HG03280 (cell line): Measurements from ENCODE around the gene CSNK1A1.
"Not testable (repeated sequence)": the region's sequence is repeated elsewhere in the genome, so short reads cannot be mapped to it uniquely, and the experiment has no call there.

Experiments
- ATAC-seq: cut with Tn5 transposase; IDR thresholded peaks from one replicate; pipeline ENCODE4 v1.9.1; 2021; ENCODE audit warnings: mild to moderate bottlenecking, moderate library complexity; ENCODE audit not compliant: unreplicated experiment

Gene CSNK1A1

DNA sequence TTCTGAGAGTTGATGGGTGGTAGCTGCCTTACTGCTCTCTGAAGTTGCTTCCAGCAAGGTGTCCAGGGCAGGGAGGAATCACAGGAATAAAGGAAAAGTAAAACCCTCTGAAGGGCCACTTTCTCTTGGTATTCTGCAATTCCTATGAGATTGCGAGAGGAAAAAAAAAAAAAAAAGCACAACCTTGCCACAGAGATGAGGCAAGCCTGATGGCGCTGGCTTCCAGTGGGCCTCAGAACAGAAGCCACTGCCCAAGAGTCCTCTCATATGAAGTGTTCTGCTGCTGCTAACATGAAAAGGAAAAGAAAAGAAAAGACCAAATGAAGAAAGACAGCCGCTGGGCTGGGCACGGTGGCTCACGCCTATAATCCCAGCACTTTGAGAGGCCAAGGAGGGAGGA lies 91.3 kb downstream of the CSNK1A1 start:
- no peak for ATAC-seq

DNA sequence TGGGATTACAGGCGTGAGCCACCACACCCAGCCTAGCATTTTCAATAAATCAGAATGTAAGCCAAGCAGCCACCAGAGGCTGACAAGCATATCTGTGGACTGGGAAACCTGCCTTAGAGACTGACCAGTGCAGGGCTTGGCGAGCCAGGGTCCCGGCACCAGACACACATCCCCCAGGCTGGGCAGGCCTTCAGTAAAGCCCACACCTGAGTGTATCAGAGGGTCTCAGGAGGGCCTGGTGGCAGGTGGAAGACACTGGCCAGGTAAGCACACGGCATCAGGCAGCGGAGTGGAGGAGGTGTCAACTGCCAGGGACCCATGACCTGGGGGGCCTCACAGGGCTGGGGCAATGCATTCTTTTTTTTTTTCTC lies 93.9 kb downstream of the CSNK1A1 start:
- no peak for ATAC-seq

GRCh38 chr5:149456597-149457392 lies 94.4 kb downstream of the CSNK1A1 start:
- no peak for ATAC-seq

GRCh38 chr5:149455889-149456409 lies 95.3 kb downstream of the CSNK1A1 start:
- no peak for ATAC-seq

GRCh38 chr5:149453618-149454415 lies 97.4 kb downstream of the CSNK1A1 start:
- no peak for ATAC-seq

DNA sequence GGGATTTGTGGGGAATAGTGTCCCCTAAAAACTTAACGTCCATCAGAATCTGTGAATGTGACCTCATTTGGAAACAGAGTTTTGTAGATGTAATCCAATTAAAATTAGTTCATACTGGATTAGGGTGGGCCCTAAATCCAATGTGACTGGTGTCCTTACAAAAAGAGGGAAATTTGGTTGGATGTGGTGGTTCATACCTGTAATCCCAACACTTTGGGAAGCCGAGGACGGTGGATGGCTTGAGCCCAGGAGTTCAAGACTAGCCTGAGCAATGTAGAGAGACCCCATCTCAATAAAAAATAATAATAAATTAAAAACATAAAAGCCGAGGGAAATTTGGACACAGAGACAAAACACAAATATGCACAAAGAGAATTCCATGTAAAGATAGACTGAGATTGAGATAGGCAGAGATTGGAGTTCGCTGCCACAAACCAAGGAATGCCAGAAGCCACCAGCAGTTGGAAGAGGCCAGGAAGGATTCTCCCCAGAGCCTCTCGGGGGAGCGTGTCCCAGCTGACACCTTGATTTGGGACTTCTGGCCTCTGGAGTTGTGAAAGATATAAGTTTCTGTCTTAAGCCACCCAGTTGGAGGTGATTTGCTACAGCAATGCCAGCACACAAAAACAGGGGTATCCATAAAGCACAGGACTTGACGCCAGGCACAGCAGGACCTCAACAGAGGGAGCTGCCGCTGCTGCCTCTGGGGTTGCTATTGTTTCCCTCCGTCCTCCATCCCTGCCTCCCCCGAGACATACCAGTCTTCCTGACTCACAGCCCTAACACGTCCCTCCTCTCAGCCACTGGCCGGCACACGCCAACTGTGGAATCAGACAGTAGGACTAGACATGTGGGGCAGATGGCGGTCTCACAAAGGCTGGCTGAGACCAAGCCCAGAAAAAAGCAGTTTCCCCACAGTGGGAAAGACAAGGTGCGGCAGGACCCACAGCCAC lies 98.3 kb downstream of the CSNK1A1 start:
- ATAC-seq: no peak

- ATAC-seq: no peak
These were observed 99.1 kb downstream of the CSNK1A1 start for GRCh38 chr5:149452007-149452664.

- ATAC-seq: no peak
These were observed 101.0 kb downstream of the CSNK1A1 start for GRCh38 chr5:149450199-149450598.

- ATAC-seq: no peak
These were observed 102.2 kb downstream of the CSNK1A1 start for GRCh38 chr5:149448831-149449714.

DNA sequence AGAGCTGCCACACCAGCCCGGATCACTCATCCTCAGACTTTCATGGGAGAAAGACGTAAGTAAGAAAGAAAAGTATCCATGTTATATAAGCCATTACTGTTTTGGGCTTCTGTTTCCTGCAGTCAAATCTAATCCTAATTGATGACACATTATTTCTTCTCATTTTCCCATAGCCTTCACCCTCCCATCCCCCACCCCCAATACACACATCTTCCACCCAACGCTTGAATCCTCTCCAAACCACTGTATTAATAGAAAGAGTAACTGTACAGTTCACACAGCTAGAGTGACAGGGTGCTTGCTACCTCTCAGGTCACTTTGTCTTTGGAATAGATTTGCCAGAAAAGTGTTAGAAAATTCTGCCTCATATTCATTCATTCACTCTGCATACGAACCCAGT lies 102.8 kb downstream of the CSNK1A1 start:
- no peak for ATAC-seq

GRCh38 chr5:149447373-149448367 lies 103.6 kb downstream of the CSNK1A1 start:
- no peak for ATAC-seq

DNA sequence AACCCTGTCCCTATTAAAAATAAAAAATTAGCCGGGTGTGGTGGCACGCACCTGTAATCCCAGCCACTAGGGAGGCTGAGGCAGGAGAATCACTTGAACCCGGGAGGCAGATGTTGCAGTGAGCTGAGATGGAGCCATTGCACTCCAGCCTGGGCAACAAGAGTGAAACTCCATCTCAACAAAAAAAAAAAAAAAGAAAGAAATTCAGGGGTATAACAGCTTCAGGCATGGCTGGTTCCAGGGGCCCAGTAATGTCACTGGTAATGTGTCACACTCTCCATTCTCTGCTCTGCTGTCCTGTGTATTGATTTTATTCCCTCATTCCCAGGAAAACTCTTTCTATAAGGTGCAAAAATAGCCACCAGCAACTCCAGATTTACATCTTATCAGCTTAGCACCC lies 104.4 kb downstream of the CSNK1A1 start:
- ATAC-seq: not testable (repeated sequence)

- ATAC-seq: no peak
These were observed 105.4 kb downstream of the CSNK1A1 start for GRCh38 chr5:149445739-149446369.

DNA sequence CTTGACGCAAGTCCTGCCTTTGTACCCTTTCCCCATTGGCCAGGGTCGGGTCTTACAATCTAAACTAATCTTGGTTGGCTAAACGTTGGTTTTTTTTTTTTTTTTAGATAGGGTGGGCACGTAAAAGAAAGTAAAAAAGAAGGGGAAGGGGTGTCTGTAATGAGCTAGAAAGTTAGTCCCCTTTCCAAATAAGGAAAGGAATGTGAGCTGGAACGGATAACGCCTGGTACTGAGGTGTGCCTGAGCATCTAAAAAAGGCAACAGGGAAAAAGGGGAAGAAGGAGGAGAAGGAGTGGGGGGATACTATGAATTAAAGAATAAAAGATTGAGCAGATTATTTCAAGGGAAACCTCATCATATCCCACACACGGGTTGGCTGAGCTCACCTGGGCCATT lies 105.9 kb downstream of the CSNK1A1 start:
- ATAC-seq: no peak

DNA sequence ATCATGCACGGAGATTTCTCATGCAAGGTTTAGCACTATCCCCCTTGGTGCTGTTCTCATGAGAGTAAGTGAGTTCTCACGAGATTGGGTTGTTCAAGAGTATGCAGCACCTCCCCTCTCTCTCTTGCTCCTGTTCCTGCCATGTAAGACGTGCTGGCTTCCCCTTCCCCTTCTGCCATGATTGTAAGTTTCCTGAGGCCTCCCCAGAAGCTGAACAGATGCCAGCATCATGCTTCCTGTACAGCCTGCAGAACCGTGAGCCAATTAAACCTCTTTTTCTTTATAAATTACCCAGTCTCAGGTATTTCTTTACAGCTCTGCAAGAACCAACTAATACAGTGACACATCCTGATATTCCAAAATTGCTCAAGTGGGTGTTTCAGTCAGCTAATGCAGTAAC lies 106.8 kb downstream of the CSNK1A1 start:
- ATAC-seq: not testable (repeated sequence)

DNA sequence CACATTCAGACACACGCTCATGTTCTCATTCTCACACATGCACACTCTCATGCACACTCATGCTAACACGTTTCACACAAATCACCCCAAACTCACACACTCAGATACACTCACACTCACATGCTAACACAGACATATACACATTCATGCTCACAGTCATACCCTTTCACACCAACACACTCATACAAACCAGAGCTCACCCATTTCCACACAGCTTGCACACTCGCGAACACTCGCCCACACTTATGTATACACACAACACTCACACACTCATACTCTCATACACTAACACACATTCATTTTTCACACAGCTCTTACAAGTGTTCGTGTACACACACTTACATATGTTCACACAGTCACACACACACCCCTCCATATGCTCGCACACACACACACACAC lies 108.0 kb downstream of the CSNK1A1 start:
- no peak for ATAC-seq

DNA sequence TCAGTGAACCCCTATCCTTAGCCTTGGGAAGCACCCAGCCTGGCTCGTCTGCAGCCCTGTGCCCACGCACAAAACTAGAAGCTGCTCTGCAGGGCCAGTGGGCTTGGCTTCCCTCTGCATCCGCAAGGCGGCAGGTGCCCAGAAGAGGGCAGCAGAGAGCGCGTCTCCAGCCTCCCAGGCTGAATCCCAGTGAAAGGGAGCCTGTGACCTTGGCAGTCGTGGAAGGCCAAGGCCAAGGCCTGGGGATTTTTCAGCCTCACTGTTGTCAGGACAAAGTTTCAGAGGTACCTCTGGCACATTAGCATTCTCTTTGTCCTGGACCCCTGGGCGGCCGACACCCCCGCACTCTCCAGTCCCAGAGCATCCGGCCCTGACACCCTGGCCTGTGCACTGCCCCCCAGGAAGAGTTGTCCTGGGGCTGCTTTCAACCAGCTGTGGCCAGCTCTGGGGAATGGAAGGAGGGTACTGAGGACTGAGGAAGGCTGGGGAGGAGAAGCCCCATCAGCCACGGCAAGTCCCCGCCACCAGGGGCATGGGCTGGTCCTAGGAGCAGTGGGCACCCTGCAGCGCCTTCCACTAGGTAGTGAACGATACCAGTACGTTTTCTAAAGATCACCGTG lies 108.6 kb downstream of the CSNK1A1 start:
- peak; percentile 73 for ATAC-seq
